SW480 (cell line): ENCODE data around the gene SLC41A2.
"Not testable (repeated sequence)": the region's sequence is repeated elsewhere in the genome, so short reads cannot be mapped to it uniquely, and the experiment has no call there.

Source experiments
- DNase-seq: peaks from one replicate; pipeline ENCODE4 v3.0.0-alpha.2; 2016; ENCODE audit warnings: low spot score

Gene SLC41A2

GRCh38 chr12:104958001-104958804 lies at the start of gene SLC41A2:
Gene SLC41A2, minus strand, starts transcription at chr12:104958290. Its CDS starts 29,763 bp downstream, at chr12:104928527.
- peak; percentile 92 for DNase-seq

GRCh38 chr12:105001476-105001875 lies 43.4 kb upstream of the SLC41A2 start:
- no peak for DNase-seq

- no peak for DNase-seq
Measured at GRCh38 chr12:104999347-104999685, 41.2 kb upstream of the SLC41A2 start.

GRCh38 chr12:104998423-104999346 lies 40.6 kb upstream of the SLC41A2 start:
- DNase-seq = no peak

GRCh38 chr12:104997541-104997940 lies 39.5 kb upstream of the SLC41A2 start:
- no peak for DNase-seq

- DNase-seq = no peak
Measured at GRCh38 chr12:104994336-104994735, 36.2 kb upstream of the SLC41A2 start.

GRCh38 chr12:104991565-104992128 lies 33.6 kb upstream of the SLC41A2 start:
- no peak for DNase-seq

- DNase-seq = no peak
Measured at GRCh38 chr12:104990950-104991349, 32.9 kb upstream of the SLC41A2 start.

GRCh38 chr12:104986022-104986941 lies 28.2 kb upstream of the SLC41A2 start, which contains the start of gene NOPCHAP1:
Gene NOPCHAP1, plus strand, starts transcription at chr12:104986316. Its CDS starts 37 bp downstream, at chr12:104986353.
- DNase-seq = peak; percentile 85

- no peak for DNase-seq
Measured at GRCh38 chr12:104985206-104985605, 27.1 kb upstream of the SLC41A2 start.

- DNase-seq = not testable (repeated sequence)
Measured at GRCh38 chr12:104977688-104978087, 19.6 kb upstream of the SLC41A2 start.

- no peak for DNase-seq
Measured at GRCh38 chr12:104976703-104977102, 18.6 kb upstream of the SLC41A2 start.

GRCh38 chr12:104975587-104976343 lies 17.7 kb upstream of the SLC41A2 start:
- DNase-seq = no peak

GRCh38 chr12:104974626-104975290 lies 16.7 kb upstream of the SLC41A2 start:
- DNase-seq = no peak

- no peak for DNase-seq
Measured at GRCh38 chr12:104973250-104973649, 15.2 kb upstream of the SLC41A2 start.

GRCh38 chr12:104971306-104971705 lies 13.2 kb upstream of the SLC41A2 start:
- DNase-seq = no peak

GRCh38 chr12:104969343-104969742 lies 11.3 kb upstream of the SLC41A2 start:
- DNase-seq = no peak

GRCh38 chr12:104966677-104967076 lies 8.6 kb upstream of the SLC41A2 start:
- DNase-seq = no peak

- no peak for DNase-seq
Measured at GRCh38 chr12:104964856-104965205, 6.7 kb upstream of the SLC41A2 start.

- DNase-seq = no peak
Measured at GRCh38 chr12:104964167-104964855, 6.2 kb upstream of the SLC41A2 start.
